ENCODE data around the gene RAB6A.

The RAB6A gene

GRCh38 chr11:73750228-73750627 is 10.6 kb downstream of the RAB6A start:
- TF ChIP-seq GABPA (IDR thresholded peaks at IDR 0.05; ENCODE audit: low read depth), result no peak
- TF ChIP-seq POLR2AphosphoS5 (IDR thresholded peaks at IDR 0.05; ENCODE audit: low read depth), result no peak
- TF ChIP-seq CTCF (IDR thresholded peaks at IDR 0.05; ENCODE audit: insufficient read depth, low read length), result no peak
- TF ChIP-seq REST (IDR thresholded peaks at IDR 0.05; ENCODE audit: insufficient replicate concordance, low read depth), result no peak
- TF ChIP-seq SPI1 (IDR thresholded peaks at IDR 0.05; ENCODE audit: borderline replicate concordance, low read depth), result no peak
- Histone ChIP-seq H3K27ac (replicated peaks) (no peak overlapping the region), H3K4me3 (replicated peaks; ENCODE audit: insufficient read depth, low read length) (no peak overlapping the region), H3K27me3 (ENCODE audit: insufficient read depth, poor library complexity, severe bottlenecking) (no peaks in the 10 kb centered on the region)
- peak in 1 of 2 experiments; percentile 41 for DNase-seq (ENCODE audit: low read depth in 1 of 2, low spot score in 1 of 2)

GRCh38 chr11:73749118-73749517 is 11.8 kb downstream of the RAB6A start:
- no peak for DNase-seq (ENCODE audit: low read depth in 1 of 2, low spot score in 1 of 2)
- H3K4me3 ChIP-seq (replicated peaks; ENCODE audit: insufficient read depth, low read length), result no peak overlapping the region
- TF ChIP-seq POLR2AphosphoS5 (IDR thresholded peaks at IDR 0.05; ENCODE audit: low read depth) (no peak), SPI1 (IDR thresholded peaks at IDR 0.05; ENCODE audit: borderline replicate concordance, low read depth) (no peak), REST (IDR thresholded peaks at IDR 0.05; ENCODE audit: insufficient replicate concordance, low read depth) (no peak), GABPA (IDR thresholded peaks at IDR 0.05; ENCODE audit: low read depth) (no peak), CTCF (IDR thresholded peaks at IDR 0.05; ENCODE audit: insufficient read depth, low read length) (no peak)
- H3K27me3 ChIP-seq (ENCODE audit: insufficient read depth, poor library complexity, severe bottlenecking), result no peaks in the 10 kb centered on the region
- no peak overlapping the region for H3K27ac ChIP-seq (replicated peaks)

- no peak overlapping the region for H3K4me3 ChIP-seq (replicated peaks; ENCODE audit: insufficient read depth, low read length)
- no peak overlapping the region for H3K27ac ChIP-seq (replicated peaks)
- no peak for DNase-seq (ENCODE audit: low read depth in 1 of 2, low spot score in 1 of 2)
- no peak for TF ChIP-seq POLR2AphosphoS5 (IDR thresholded peaks at IDR 0.05; ENCODE audit: low read depth)
- H3K27me3 ChIP-seq (ENCODE audit: insufficient read depth, poor library complexity, severe bottlenecking), result no peaks in the 10 kb centered on the region
Observed at GRCh38 chr11:73748300-73748699, 12.6 kb downstream of the RAB6A start.

GRCh38 chr11:73747762-73748161 is 13.1 kb downstream of the RAB6A start:
- Histone ChIP-seq H3K4me3 (replicated peaks; ENCODE audit: insufficient read depth, low read length) (no peak overlapping the region), H3K27me3 (ENCODE audit: insufficient read depth, poor library complexity, severe bottlenecking) (no peaks in the 10 kb centered on the region), H3K27ac (replicated peaks) (no peak overlapping the region)
- no peak for TF ChIP-seq REST (IDR thresholded peaks at IDR 0.05; ENCODE audit: insufficient replicate concordance, low read depth)
- no peak for TF ChIP-seq POLR2AphosphoS5 (IDR thresholded peaks at IDR 0.05; ENCODE audit: low read depth)
- no peak for TF ChIP-seq SPI1 (IDR thresholded peaks at IDR 0.05; ENCODE audit: borderline replicate concordance, low read depth)
- no peak for TF ChIP-seq CTCF (IDR thresholded peaks at IDR 0.05; ENCODE audit: insufficient read depth, low read length)
- no peak for TF ChIP-seq GABPA (IDR thresholded peaks at IDR 0.05; ENCODE audit: low read depth)
- no peak for DNase-seq (ENCODE audit: low read depth in 1 of 2, low spot score in 1 of 2)

Data from HL-60 (cell line).